Body of pancreas (tissue), 4 donors: ENCODE results near the gene KRTAP10-4.

Experiments
- CTCF ChIP-seq, 7 experiments: fragments of 450-650 bp in 4 of 7; fragments of 200-600 bp in 3 of 7; sonication (generic) in 3 of 7; IDR thresholded peaks; one replicate each; pipeline ENCODE4 v1.5.1; 2016 to 2019; ENCODE audit warnings: antibody characterized with exemption in 7 of 7
- POLR2A ChIP-seq, 3 donors: fragments of 450-650 bp; IDR thresholded peaks; one replicate each; pipeline ENCODE4 v1.6.1; 2016; ENCODE audit warnings: antibody characterized with exemption in 3 of 3, mild to moderate bottlenecking in 2 of 3

GRCh38 chr21:44535963-44536362 lies 37.6 kb upstream of the KRTAP10-4 start:
- TF ChIP-seq CTCF (IDR thresholded peaks at IDR 0.05): no peak
- no peak for TF ChIP-seq POLR2A (IDR thresholded peaks at IDR 0.05)
